SK-N-SH (cell line): ENCODE measurements around the gene ZNF575. TPM values are rescaled to one million over a fixed set of nuclear protein-coding genes. Genes with fewer than 3 reads are reported as not detected.

Experiments used
- CTCF ChIA-PET: fragments of 300-600, 350-600 bp; formaldehyde crosslinking; extraction: SDS; loops from one replicate; lab custom pipeline; 2021; lab: Yijun Ruan, JAX
- POLR2A ChIA-PET: fragments of 350-600 bp; sonication (Branson Sonifier 250); formaldehyde crosslinking; extraction: SDS; loops from one replicate; lab custom pipeline; 2020; ENCODE audit warnings: antibody characterized with exemption, inconsistent platforms; lab: Yijun Ruan, JAX
- DNase-seq: peaks from one replicate; pipeline ENCODE4 v3.0.0; 2012
- H2AFZ ChIP-seq: fragments of 200-600 bp; sonication (generic); 2 replicates; pipeline ENCODE4 v1.8.1; 2016; ENCODE audit warnings: antibody characterized with exemption, mild to moderate bottlenecking, low read depth
- H3F3A ChIP-seq: fragments of 200-600 bp; sonication (generic); replicated peaks from 2 replicates; pipeline ENCODE3; 2016; ENCODE audit warnings: antibody characterized with exemption, mild to moderate bottlenecking; ENCODE audit not compliant: insufficient read depth
- H3K27ac ChIP-seq, 2 experiments: fragments of 200-500 bp in 1 of 2; fragments of 200-600 bp in 1 of 2; sonication (Bioruptor generic) in 1 of 2; sonication (generic), shearing (Covaris generic) in 1 of 2; 2 replicates each; pipeline versions ENCODE4 v1.5.1 to v1.6.1; 2014 to 2016; ENCODE audit warnings: low read depth in 2 of 2, inconsistent platforms in 1 of 2, low read length in 1 of 2, mild to moderate bottlenecking in 1 of 2, mixed read lengths in 1 of 2
- H3K27me3 ChIP-seq: fragments of 200-600 bp; sonication (generic), shearing (Covaris generic); 2 replicates; pipeline ENCODE4 v1.6.1; 2016; ENCODE audit warnings: mixed run types; ENCODE audit not compliant: insufficient read depth
- H3K36me3 ChIP-seq, 2 experiments: fragments of 200-500 bp in 1 of 2; fragments of 200-600 bp in 1 of 2; sonication (Bioruptor generic) in 1 of 2; sonication (generic) in 1 of 2; replicated peaks in 1 of 2; 2 replicates each; pipeline versions ENCODE3 to v1.5.1; 2014 to 2016; ENCODE audit warnings: low read length in 1 of 2, mild to moderate bottlenecking in 1 of 2; ENCODE audit not compliant: insufficient read depth in 2 of 2, control insufficient read depth in 1 of 2
- H3K4me1 ChIP-seq, 2 experiments: fragments of 200-500 bp in 1 of 2; fragments of 200-600 bp in 1 of 2; sonication (Bioruptor generic) in 1 of 2; sonication (generic), shearing (Covaris generic) in 1 of 2; 2 replicates each; pipeline versions ENCODE4 v1.5.1 to v1.6.1; 2014 to 2016; ENCODE audit warnings: low read depth in 1 of 2, low read length in 1 of 2, mixed run types in 1 of 2; ENCODE audit not compliant: insufficient read depth in 2 of 2, control insufficient read depth in 1 of 2
- H3K4me2 ChIP-seq: fragments of 200-600 bp; sonication (generic), shearing (Covaris generic); 2 replicates; pipeline ENCODE4 v1.6.1; 2017; ENCODE audit warnings: mixed run types
- H3K4me3 ChIP-seq, 2 experiments: fragments of 200-500 bp in 1 of 2; fragments of 200-600 bp in 1 of 2; sonication (Bioruptor generic) in 1 of 2; sonication (generic), shearing (Covaris generic) in 1 of 2; 2 replicates each; pipeline versions ENCODE4 v1.5.1 to v1.8.1; 2014 to 2016; ENCODE audit warnings: low read depth in 2 of 2, inconsistent platforms in 1 of 2, low read length in 1 of 2, mild to moderate bottlenecking in 1 of 2, mixed read lengths in 1 of 2, moderate library complexity in 1 of 2
- H3K79me2 ChIP-seq: fragments of 200-600 bp; sonication (generic); 2 replicates; pipeline ENCODE4 v1.8.1; 2017; ENCODE audit warnings: mild to moderate bottlenecking; ENCODE audit not compliant: insufficient read depth
- H3K9ac ChIP-seq: fragments of 200-600 bp; sonication (generic); 2 replicates; pipeline ENCODE4 v1.6.1; 2017; ENCODE audit warnings: mixed run types
- H3K9me2 ChIP-seq: fragments of 200-600 bp; sonication (generic); 2 replicates; pipeline ENCODE4 v1.6.1; 2017; ENCODE audit warnings: mixed run types
- H3K9me3 ChIP-seq: fragments of 200-600 bp; sonication (generic); 2 replicates; pipeline ENCODE4 v1.6.1; 2017; ENCODE audit warnings: mixed run types, mild to moderate bottlenecking, moderate library complexity
- H4K20me1 ChIP-seq: fragments of 200-600 bp; sonication (generic); 2 replicates; pipeline ENCODE4 v1.6.1; 2017; ENCODE audit warnings: mild to moderate bottlenecking, mixed run types; ENCODE audit not compliant: insufficient read depth
- CHD2 ChIP-seq: fragments of 150-350 bp; IDR thresholded peaks from 2 replicates; pipeline ENCODE4 v1.6.1; 2018; ENCODE audit warnings: low read length; ENCODE audit not compliant: partially characterized antibody
- ELF1 ChIP-seq: IDR thresholded peaks from 2 replicates; pipeline ENCODE4 v1.4.0; 2012
- EP300 ChIP-seq, 2 experiments: IDR thresholded peaks; 2 replicates each; pipeline versions ENCODE4 v1.4.0 to v1.6.1; 2012; ENCODE audit warnings: borderline replicate concordance in 1 of 2, low read depth in 1 of 2, low read length in 1 of 2
- EZH2phosphoT487 ChIP-seq: fragments of 200-600 bp; sonication (generic); IDR thresholded peaks from 2 replicates; pipeline ENCODE4 v1.6.1; 2017; ENCODE audit warnings: low read depth, mixed run types, mild to moderate bottlenecking, antibody characterized with exemption, moderate library complexity, borderline replicate concordance
- FOXM1 ChIP-seq: IDR thresholded peaks from 2 replicates; pipeline ENCODE4 v1.4.0; 2012; ENCODE audit warnings: low read depth, mild to moderate bottlenecking
- GABPA ChIP-seq: IDR thresholded peaks from 2 replicates; pipeline ENCODE4 v1.4.0; 2012; ENCODE audit warnings: low read depth, mild to moderate bottlenecking
- GATA2 ChIP-seq: sonication (generic); formaldehyde crosslinking; IDR thresholded peaks from 2 replicates; pipeline ENCODE4 v1.5.0; 2020; ENCODE audit warnings: mild to moderate bottlenecking, missing genetic modification reagents
- NRF1 ChIP-seq: IDR thresholded peaks from 2 replicates; pipeline ENCODE4 v1.6.1; 2012; ENCODE audit warnings: low read depth, mild to moderate bottlenecking, low read length
- POLR2AphosphoS5 ChIP-seq: IDR thresholded peaks from 2 replicates; pipeline ENCODE4 v1.6.1; 2012; ENCODE audit warnings: low read depth, low read length
- RCOR1 ChIP-seq: fragments of 150-350 bp; IDR thresholded peaks from 2 replicates; pipeline ENCODE4 v1.6.1; 2017; ENCODE audit warnings: antibody characterized with exemption, low read length
- RFX5 ChIP-seq: IDR thresholded peaks from 2 replicates; pipeline ENCODE4 v1.6.1; 2012; ENCODE audit warnings: mild to moderate bottlenecking, improper control_type of control experiment, low read length
- TEAD4 ChIP-seq: IDR thresholded peaks from 2 replicates; pipeline ENCODE4 v1.4.0; 2012; ENCODE audit warnings: mild to moderate bottlenecking, borderline replicate concordance; ENCODE audit not compliant: insufficient read depth
- USF2 ChIP-seq: fragments of 150-350 bp; IDR thresholded peaks from 2 replicates; pipeline ENCODE4 v1.6.1; 2017; ENCODE audit warnings: antibody characterized with exemption, low read length, low read depth, borderline replicate concordance
- YY1 ChIP-seq: IDR thresholded peaks from 2 replicates; pipeline ENCODE4 v1.4.0; 2012; ENCODE audit warnings: low read depth, mild to moderate bottlenecking
- WGBS: methylation state at CpG from one replicate; pipeline ENCODE4 v1.1.6; 2017; ENCODE audit warnings: low lambda C conversion rate; 5-methylcytosine and 5-hydroxymethylcytosine counted together
- polyA plus RNA-seq, 3 experiments: library from polyadenylated mRNA; depleted of rRNA; stranded (reverse); fragments of >200 nt; gene quantifications; 2 replicates each; pipeline ENCODE4 v1.2.3, GENCODE V29; 2012
- TF ChIP-seq, protein P1 (sequence below): IDR thresholded peaks from 2 replicates; pipeline ENCODE4 v1.6.1; 2012; ENCODE audit warnings: mild to moderate bottlenecking, low read depth, low read length, moderate library complexity
- TF ChIP-seq, protein P2 (sequence below): IDR thresholded peaks from 2 replicates; pipeline ENCODE4 v1.4.0; 2012; ENCODE audit warnings: low read depth

The ZNF575 gene
- polyA plus RNA-seq, 1 of the 3 experiments (the other 2 are of a cell fraction) = 1.0 TPM

DNA sequence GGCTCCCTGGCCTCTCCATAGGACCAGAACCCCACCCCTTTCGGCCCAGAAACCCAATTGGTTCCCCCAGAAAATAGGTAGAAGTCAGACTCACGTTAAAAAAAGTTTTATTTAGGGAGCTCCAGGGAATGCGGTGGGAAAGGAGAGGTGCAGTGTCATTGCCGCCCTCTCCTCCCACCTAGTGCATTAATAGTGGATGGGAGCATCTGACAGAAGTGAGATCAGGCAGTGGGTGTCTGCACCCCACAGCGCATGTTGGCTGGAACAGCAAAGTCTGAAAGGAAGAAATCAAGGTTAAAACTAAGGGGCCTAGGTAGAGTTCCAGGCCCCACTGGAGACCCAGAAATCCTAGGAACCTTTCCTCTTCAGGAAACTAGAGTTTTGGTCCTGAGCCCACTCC is 26.4 kb upstream of the ZNF575 start:
- Histone ChIP-seq H3F3A (peaks cover 14% of the 10 kb centered on the region), H3K9ac (no peak overlapping the region), H3K9me3 (no peaks in the 10 kb centered on the region), H2AFZ (no peak overlapping the region), H3K4me3 (no peak overlapping the region), H3K36me3 (peaks cover 10 to 11% of the 10 kb centered on the region in 2 experiments), H3K9me2 (no peaks in the 10 kb centered on the region), H3K4me1 (peaks cover 3 to 4% of the 10 kb centered on the region in 2 experiments; a peak in 1 of 4 replicates), H3K27me3 (no peaks in the 10 kb centered on the region), H3K27ac (no peak overlapping the region), H4K20me1 (no peaks in the 10 kb centered on the region), H3K4me2 (no peak overlapping the region), H3K79me2 (no peaks in the 10 kb centered on the region)
- DNase-seq = no peak
- ChIA-PET POLR2A (no interaction called here), CTCF (interaction anchor here (3.9 to 4.3 kb wide), 2 partner anchors 12 to 60 kb away, joined by 22 to 42 read pairs; no protein-coding TSS in a partner anchor)
- 94% methylated on average over 5 of the region's 5 CpGs for WGBS
- TF ChIP-seq NRF1 = no peak
- TF ChIP-seq GATA2 (CRISPR knock-in tag) = no peak
- TF ChIP-seq EP300 (IDR thresholded peaks at IDR 0.05; ENCODE audit: borderline replicate concordance in 1 of 2, low read depth in 1 of 2, low read length in 1 of 2) = no peak
- TF ChIP-seq USF2 = no peak
- TF ChIP-seq POLR2AphosphoS5 = no peak
- TF ChIP-seq TEAD4 = no peak
- no peak for TF ChIP-seq CHD2
- TF ChIP-seq ELF1 = no peak
- TF ChIP-seq EZH2phosphoT487 = no peak
- TF ChIP-seq, protein P1, sequence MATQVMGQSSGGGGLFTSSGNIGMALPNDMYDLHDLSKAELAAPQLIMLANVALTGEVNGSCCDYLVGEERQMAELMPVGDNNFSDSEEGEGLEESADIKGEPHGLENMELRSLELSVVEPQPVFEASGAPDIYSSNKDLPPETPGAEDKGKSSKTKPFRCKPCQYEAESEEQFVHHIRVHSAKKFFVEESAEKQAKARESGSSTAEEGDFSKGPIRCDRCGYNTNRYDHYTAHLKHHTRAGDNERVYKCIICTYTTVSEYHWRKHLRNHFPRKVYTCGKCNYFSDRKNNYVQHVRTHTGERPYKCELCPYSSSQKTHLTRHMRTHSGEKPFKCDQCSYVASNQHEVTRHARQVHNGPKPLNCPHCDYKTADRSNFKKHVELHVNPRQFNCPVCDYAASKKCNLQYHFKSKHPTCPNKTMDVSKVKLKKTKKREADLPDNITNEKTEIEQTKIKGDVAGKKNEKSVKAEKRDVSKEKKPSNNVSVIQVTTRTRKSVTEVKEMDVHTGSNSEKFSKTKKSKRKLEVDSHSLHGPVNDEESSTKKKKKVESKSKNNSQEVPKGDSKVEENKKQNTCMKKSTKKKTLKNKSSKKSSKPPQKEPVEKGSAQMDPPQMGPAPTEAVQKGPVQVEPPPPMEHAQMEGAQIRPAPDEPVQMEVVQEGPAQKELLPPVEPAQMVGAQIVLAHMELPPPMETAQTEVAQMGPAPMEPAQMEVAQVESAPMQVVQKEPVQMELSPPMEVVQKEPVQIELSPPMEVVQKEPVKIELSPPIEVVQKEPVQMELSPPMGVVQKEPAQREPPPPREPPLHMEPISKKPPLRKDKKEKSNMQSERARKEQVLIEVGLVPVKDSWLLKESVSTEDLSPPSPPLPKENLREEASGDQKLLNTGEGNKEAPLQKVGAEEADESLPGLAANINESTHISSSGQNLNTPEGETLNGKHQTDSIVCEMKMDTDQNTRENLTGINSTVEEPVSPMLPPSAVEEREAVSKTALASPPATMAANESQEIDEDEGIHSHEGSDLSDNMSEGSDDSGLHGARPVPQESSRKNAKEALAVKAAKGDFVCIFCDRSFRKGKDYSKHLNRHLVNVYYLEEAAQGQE = no peak
- no peak for TF ChIP-seq RCOR1
- TF ChIP-seq RFX5 = no peak
- TF ChIP-seq GABPA = no peak
- TF ChIP-seq YY1 = no peak
- TF ChIP-seq, protein P2, sequence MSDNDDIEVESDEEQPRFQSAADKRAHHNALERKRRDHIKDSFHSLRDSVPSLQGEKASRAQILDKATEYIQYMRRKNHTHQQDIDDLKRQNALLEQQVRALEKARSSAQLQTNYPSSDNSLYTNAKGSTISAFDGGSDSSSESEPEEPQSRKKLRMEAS = no peak
- TF ChIP-seq FOXM1 = no peak
